ENCODE measurements around the gene CRKL. TPM values are rescaled to one million over a fixed set of nuclear protein-coding genes. Genes with fewer than 3 reads are reported as not detected.

CRKL gene
- total and polyA plus RNA-seq, 4 donors, result 12.0 to 45.5 (median 22.6) TPM

GRCh38 chr22:20995329-20996030 lies 78.3 kb downstream of the CRKL start:
- Histone ChIP-seq H3K9me3 (ENCODE audit: control insufficient read depth in 4 of 4, low read length in 3 of 4) (no peaks in the 10 kb centered on the region), H3K36me3 (ENCODE audit: control insufficient read depth in 4 of 4, insufficient read depth in 3 of 4, low read depth in 1 of 4, low read length in 3 of 4) (peaks cover 4 to 66% (median 13%) of the 10 kb centered on the region in 4 donors), H3K4me1 (ENCODE audit: control insufficient read depth in 4 of 4, insufficient read depth in 4 of 4, low read length in 3 of 4) (peaks cover 3 to 11% (median 6%) of the 10 kb centered on the region in 4 donors), H3K27ac (ENCODE audit: low read depth in 1 of 2, low read length in 2 of 2) (no peak overlapping the region), H3K9ac (ENCODE audit: low read depth in 1 of 2, low read length in 2 of 2) (no peak overlapping the region), H3K27me3 (ENCODE audit: control insufficient read depth in 4 of 4, insufficient read depth in 4 of 4, low read length in 3 of 4) (no peaks in the 10 kb centered on the region), H3K4me3 (ENCODE audit: low read depth in 1 of 3, low read length in 3 of 3) (no peak overlapping the region)
- WGBS, result 96% methylated on average over 23 of the region's 23 CpGs
- TF ChIP-seq HNF4G (IDR thresholded peaks at IDR 0.05) (no peak), GABPA (IDR thresholded peaks at IDR 0.05 in 1 of 2, conservative IDR thresholded peaks at IDR 0.05 in 1 of 2) (no peak), NR2F2 (IDR thresholded peaks at IDR 0.05) (no peak), RXRA (IDR thresholded peaks at IDR 0.05) (no peak), ZBTB33 (IDR thresholded peaks at IDR 0.05) (no peak), EGR1 (IDR thresholded peaks at IDR 0.05; ENCODE audit: low read depth in 2 of 2) (no peak), HNF4A (conservative IDR thresholded peaks at IDR 0.05) (no peak), MAX (IDR thresholded peaks at IDR 0.05) (no peak)
- TF ChIP-seq, protein P1, sequence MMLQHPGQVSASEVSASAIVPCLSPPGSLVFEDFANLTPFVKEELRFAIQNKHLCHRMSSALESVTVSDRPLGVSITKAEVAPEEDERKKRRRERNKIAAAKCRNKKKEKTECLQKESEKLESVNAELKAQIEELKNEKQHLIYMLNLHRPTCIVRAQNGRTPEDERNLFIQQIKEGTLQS (IDR thresholded peaks at IDR 0.05), result no peak
- TF ChIP-seq, protein P2, sequence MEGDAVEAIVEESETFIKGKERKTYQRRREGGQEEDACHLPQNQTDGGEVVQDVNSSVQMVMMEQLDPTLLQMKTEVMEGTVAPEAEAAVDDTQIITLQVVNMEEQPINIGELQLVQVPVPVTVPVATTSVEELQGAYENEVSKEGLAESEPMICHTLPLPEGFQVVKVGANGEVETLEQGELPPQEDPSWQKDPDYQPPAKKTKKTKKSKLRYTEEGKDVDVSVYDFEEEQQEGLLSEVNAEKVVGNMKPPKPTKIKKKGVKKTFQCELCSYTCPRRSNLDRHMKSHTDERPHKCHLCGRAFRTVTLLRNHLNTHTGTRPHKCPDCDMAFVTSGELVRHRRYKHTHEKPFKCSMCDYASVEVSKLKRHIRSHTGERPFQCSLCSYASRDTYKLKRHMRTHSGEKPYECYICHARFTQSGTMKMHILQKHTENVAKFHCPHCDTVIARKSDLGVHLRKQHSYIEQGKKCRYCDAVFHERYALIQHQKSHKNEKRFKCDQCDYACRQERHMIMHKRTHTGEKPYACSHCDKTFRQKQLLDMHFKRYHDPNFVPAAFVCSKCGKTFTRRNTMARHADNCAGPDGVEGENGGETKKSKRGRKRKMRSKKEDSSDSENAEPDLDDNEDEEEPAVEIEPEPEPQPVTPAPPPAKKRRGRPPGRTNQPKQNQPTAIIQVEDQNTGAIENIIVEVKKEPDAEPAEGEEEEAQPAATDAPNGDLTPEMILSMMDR (IDR thresholded peaks at IDR 0.05; ENCODE audit: low read depth, low read length, missing input control), result no peak
- DNase-seq (ENCODE audit: low spot score), result no peak

- Histone ChIP-seq H3K27ac (ENCODE audit: low read depth in 1 of 2, low read length in 2 of 2) (no peak overlapping the region), H3K4me1 (ENCODE audit: control insufficient read depth in 4 of 4, insufficient read depth in 4 of 4, low read length in 3 of 4) (peaks cover 6 to 17% (median 11%) of the 10 kb centered on the region in 4 donors), H3K27me3 (ENCODE audit: control insufficient read depth in 4 of 4, insufficient read depth in 4 of 4, low read length in 3 of 4) (no peaks in the 10 kb centered on the region), H3K4me3 (ENCODE audit: low read depth in 1 of 3, low read length in 3 of 3) (no peak overlapping the region), H3K9me3 (ENCODE audit: control insufficient read depth in 4 of 4, low read length in 3 of 4) (no peaks in the 10 kb centered on the region), H3K36me3 (ENCODE audit: control insufficient read depth in 4 of 4, insufficient read depth in 3 of 4, low read depth in 1 of 4, low read length in 3 of 4) (peaks cover 4 to 62% (median 13%) of the 10 kb centered on the region in 4 donors), H3K9ac (ENCODE audit: low read depth in 1 of 2, low read length in 2 of 2) (no peak overlapping the region)
- no peak for DNase-seq (ENCODE audit: low spot score)
- 97% methylated on average over 10 of the region's 10 CpGs for WGBS
- TF ChIP-seq FOXA1 (IDR thresholded peaks at IDR 0.05) (no peak), NR2F2 (IDR thresholded peaks at IDR 0.05) (no peak), JUND (IDR thresholded peaks at IDR 0.05) (no peak), ZBTB33 (IDR thresholded peaks at IDR 0.05) (no peak), RAD21 (IDR thresholded peaks at IDR 0.05) (no peak), HNF4G (IDR thresholded peaks at IDR 0.05) (no peak), YY1 (IDR thresholded peaks at IDR 0.05) (no peak), HNF4A (conservative IDR thresholded peaks at IDR 0.05) (no peak), EGR1 (IDR thresholded peaks at IDR 0.05; ENCODE audit: low read depth in 2 of 2) (no peak), FOXA2 (IDR thresholded peaks at IDR 0.05) (no peak), RXRA (IDR thresholded peaks at IDR 0.05) (no peak), TAF1 (conservative IDR thresholded peaks at IDR 0.05) (no peak), MAX (IDR thresholded peaks at IDR 0.05) (no peak), SP1 (IDR thresholded peaks at IDR 0.05) (no peak)
- TF ChIP-seq, protein P1 (IDR thresholded peaks at IDR 0.05), result no peak
- TF ChIP-seq, protein P3, sequence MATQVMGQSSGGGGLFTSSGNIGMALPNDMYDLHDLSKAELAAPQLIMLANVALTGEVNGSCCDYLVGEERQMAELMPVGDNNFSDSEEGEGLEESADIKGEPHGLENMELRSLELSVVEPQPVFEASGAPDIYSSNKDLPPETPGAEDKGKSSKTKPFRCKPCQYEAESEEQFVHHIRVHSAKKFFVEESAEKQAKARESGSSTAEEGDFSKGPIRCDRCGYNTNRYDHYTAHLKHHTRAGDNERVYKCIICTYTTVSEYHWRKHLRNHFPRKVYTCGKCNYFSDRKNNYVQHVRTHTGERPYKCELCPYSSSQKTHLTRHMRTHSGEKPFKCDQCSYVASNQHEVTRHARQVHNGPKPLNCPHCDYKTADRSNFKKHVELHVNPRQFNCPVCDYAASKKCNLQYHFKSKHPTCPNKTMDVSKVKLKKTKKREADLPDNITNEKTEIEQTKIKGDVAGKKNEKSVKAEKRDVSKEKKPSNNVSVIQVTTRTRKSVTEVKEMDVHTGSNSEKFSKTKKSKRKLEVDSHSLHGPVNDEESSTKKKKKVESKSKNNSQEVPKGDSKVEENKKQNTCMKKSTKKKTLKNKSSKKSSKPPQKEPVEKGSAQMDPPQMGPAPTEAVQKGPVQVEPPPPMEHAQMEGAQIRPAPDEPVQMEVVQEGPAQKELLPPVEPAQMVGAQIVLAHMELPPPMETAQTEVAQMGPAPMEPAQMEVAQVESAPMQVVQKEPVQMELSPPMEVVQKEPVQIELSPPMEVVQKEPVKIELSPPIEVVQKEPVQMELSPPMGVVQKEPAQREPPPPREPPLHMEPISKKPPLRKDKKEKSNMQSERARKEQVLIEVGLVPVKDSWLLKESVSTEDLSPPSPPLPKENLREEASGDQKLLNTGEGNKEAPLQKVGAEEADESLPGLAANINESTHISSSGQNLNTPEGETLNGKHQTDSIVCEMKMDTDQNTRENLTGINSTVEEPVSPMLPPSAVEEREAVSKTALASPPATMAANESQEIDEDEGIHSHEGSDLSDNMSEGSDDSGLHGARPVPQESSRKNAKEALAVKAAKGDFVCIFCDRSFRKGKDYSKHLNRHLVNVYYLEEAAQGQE (IDR thresholded peaks at IDR 0.05), result no peak
Observed at GRCh38 chr22:20996031-20996410, 78.8 kb downstream of the CRKL start.

All from liver (tissue), 9 donors.